H9 (cell line): ENCODE results near the gene TMEM86B. TPM values are rescaled to one million over a fixed set of nuclear protein-coding genes. Genes with fewer than 3 reads are reported as not detected.

Experiments used
- DNase-seq: peaks from one replicate; pipeline ENCODE4 v3.0.0-alpha.2; 2017
- H2AFZ ChIP-seq: one replicate; pipeline ENCODE4 v1.6.1; 2013; ENCODE audit warnings: mild to moderate bottlenecking, low read length, control low read depth, moderate library complexity
- H2AK5ac ChIP-seq: 2 replicates; pipeline ENCODE4 v1.6.1; 2013; ENCODE audit warnings: low read length, control low read depth, mixed read lengths; ENCODE audit not compliant: insufficient read length
- H2BK120ac ChIP-seq: one replicate; pipeline ENCODE4 v1.6.1; 2013; ENCODE audit warnings: low read depth, mild to moderate bottlenecking, low read length, control low read depth, inconsistent platforms; ENCODE audit not compliant: poor library complexity, severe bottlenecking
- H2BK12ac ChIP-seq: 2 replicates; pipeline ENCODE4 v1.6.1; 2013; ENCODE audit warnings: low read length, control low read depth, mixed read lengths, low read depth; ENCODE audit not compliant: insufficient read length
- H2BK15ac ChIP-seq: 2 replicates; pipeline ENCODE4 v1.6.1; 2013; ENCODE audit warnings: low read depth, low read length, control low read depth
- H2BK20ac ChIP-seq: one replicate; pipeline ENCODE4 v1.6.1; 2013; ENCODE audit warnings: low read depth, mild to moderate bottlenecking, low read length, control low read depth, inconsistent platforms; ENCODE audit not compliant: poor library complexity, severe bottlenecking
- H2BK5ac ChIP-seq: 2 replicates; pipeline ENCODE4 v1.6.1; 2013; ENCODE audit warnings: low read length, control low read depth, mixed read lengths; ENCODE audit not compliant: insufficient read length
- H3K14ac ChIP-seq: 2 replicates; pipeline ENCODE4 v1.6.1; 2013; ENCODE audit warnings: low read length, control low read depth; ENCODE audit not compliant: insufficient read depth
- H3K18ac ChIP-seq: 2 replicates; pipeline ENCODE4 v1.6.1; 2013; ENCODE audit warnings: low read depth, mild to moderate bottlenecking, mixed read lengths, low read length, control low read depth; ENCODE audit not compliant: insufficient read length
- H3K23ac ChIP-seq: 2 replicates; pipeline ENCODE4 v1.6.1; 2013; ENCODE audit warnings: low read length, control low read depth, mixed read lengths, low read depth; ENCODE audit not compliant: insufficient read length
- H3K23me2 ChIP-seq: 2 replicates; pipeline ENCODE4 v1.6.1; 2013; ENCODE audit warnings: low read depth, mild to moderate bottlenecking, mixed read lengths, low read length, control low read depth; ENCODE audit not compliant: insufficient read length, poor library complexity, severe bottlenecking
- H3K27ac ChIP-seq: 2 replicates; pipeline ENCODE4 v1.5.1; 2013; ENCODE audit warnings: low read length, control low read depth, mixed read lengths, low read depth; ENCODE audit not compliant: insufficient read length
- H3K27me3 ChIP-seq: 2 replicates; pipeline ENCODE4 v1.6.1; 2013; ENCODE audit warnings: low read length, control low read depth, inconsistent platforms; ENCODE audit not compliant: insufficient read depth
- H3K4ac ChIP-seq: 2 replicates; pipeline ENCODE4 v1.6.1; 2013; ENCODE audit warnings: low read depth, mild to moderate bottlenecking, control low read depth, inconsistent platforms, low read length, moderate library complexity
- H3K4me1 ChIP-seq: 2 replicates; pipeline ENCODE4 v1.6.1; 2013; ENCODE audit warnings: low read length, control low read depth, inconsistent platforms; ENCODE audit not compliant: insufficient read depth
- H3K4me2 ChIP-seq: 2 replicates; pipeline ENCODE4 v1.6.1; 2013; ENCODE audit warnings: low read length, control low read depth, mixed read lengths; ENCODE audit not compliant: insufficient read length, insufficient read depth
- H3K56ac ChIP-seq: 2 replicates; pipeline ENCODE4 v1.6.1; 2013; ENCODE audit warnings: low read depth, mild to moderate bottlenecking, mixed read lengths, low read length, control low read depth; ENCODE audit not compliant: insufficient read length
- H3K79me1 ChIP-seq: 2 replicates; pipeline ENCODE4 v1.6.1; 2013; ENCODE audit warnings: low read depth, mild to moderate bottlenecking, moderate library complexity, low read length, control low read depth, inconsistent platforms; ENCODE audit not compliant: insufficient read depth, poor library complexity, severe bottlenecking
- H3K79me2 ChIP-seq: 2 replicates; pipeline ENCODE4 v1.6.1; 2013; ENCODE audit warnings: low read length, control low read depth, inconsistent platforms; ENCODE audit not compliant: insufficient read depth
- H3K9ac ChIP-seq: 2 replicates; pipeline ENCODE4 v1.6.1; 2013; ENCODE audit warnings: low read length, control low read depth, mixed read lengths; ENCODE audit not compliant: insufficient read length; ENCODE audit errors: extremely low read depth
- H3K9me3 ChIP-seq: one replicate; pipeline ENCODE4 v1.6.1; 2013; ENCODE audit warnings: low read depth, low read length, inconsistent platforms; ENCODE audit not compliant: control insufficient read depth
- H3T11ph ChIP-seq: one replicate; pipeline ENCODE4 v1.6.1; 2013; ENCODE audit warnings: mild to moderate bottlenecking, low read length, control low read depth, inconsistent platforms
- H4K20me1 ChIP-seq: one replicate; pipeline ENCODE4 v1.6.1; 2013; ENCODE audit not compliant: control insufficient read depth, insufficient read length, insufficient read depth
- H4K5ac ChIP-seq: 2 replicates; pipeline ENCODE4 v1.6.1; 2013; ENCODE audit warnings: low read depth, mild to moderate bottlenecking, mixed read lengths, low read length, control low read depth; ENCODE audit not compliant: insufficient read length
- H4K8ac ChIP-seq: replicated peaks from 2 replicates; pipeline ENCODE4 v1.6.1; 2013; ENCODE audit warnings: low read length, control low read depth, mixed read lengths, low read depth; ENCODE audit not compliant: insufficient read length
- H4K91ac ChIP-seq: 2 replicates; pipeline ENCODE4 v1.6.1; 2013; ENCODE audit warnings: low read depth, mild to moderate bottlenecking, moderate library complexity, mixed read lengths, low read length, control low read depth; ENCODE audit not compliant: insufficient read length
- H3K27ac Mint-ChIP-seq, 3 experiments: 2 replicates in 2 of 3; 3 replicates in 1 of 3; pipeline ENCODE4 v1.8.0; 2020 to 2021; ENCODE audit warnings: mixed read lengths in 3 of 3, mild to moderate bottlenecking in 1 of 3, moderate library complexity in 1 of 3
- H3K27me3 Mint-ChIP-seq: 2 replicates; pipeline ENCODE4 v1.8.0; 2021; ENCODE audit warnings: low read depth, mild to moderate bottlenecking, moderate library complexity, mixed read lengths
- H3K36me3 Mint-ChIP-seq, 3 experiments: 2 replicates in 2 of 3; 3 replicates in 1 of 3; pipeline ENCODE4 v1.8.0; 2020 to 2021; ENCODE audit warnings: low read depth in 3 of 3, mixed read lengths in 3 of 3; ENCODE audit not compliant: insufficient read depth in 1 of 3
- H3K4me1 Mint-ChIP-seq, 2 experiments: 2 replicates each; pipeline ENCODE4 v1.8.0; 2020; ENCODE audit warnings: mixed read lengths in 2 of 2
- H3K4me3 Mint-ChIP-seq, 2 experiments: 2 replicates in 1 of 2; 3 replicates in 1 of 2; pipeline ENCODE4 v1.8.0; 2020 to 2021; ENCODE audit warnings: mild to moderate bottlenecking in 2 of 2, mixed read lengths in 2 of 2, moderate library complexity in 1 of 2
- H3K9me3 Mint-ChIP-seq, 2 experiments: 2 replicates in 1 of 2; 3 replicates in 1 of 2; pipeline ENCODE4 v1.8.0; 2020; ENCODE audit warnings: mild to moderate bottlenecking in 2 of 2, mixed read lengths in 2 of 2, moderate library complexity in 1 of 2
- CTCF ChIP-seq: fragments of 200-600 bp; sonication (generic); conservative IDR thresholded peaks from 3 replicates; pipeline ENCODE4 v1.8.0; 2021; ENCODE audit warnings: antibody characterized with exemption, mild to moderate bottlenecking
- WGBS: extraction: QIAGEN DNeasy Blood & Tissue Kit; methylation state at CpG from one replicate; pipeline ENCODE4 v1.1.7; 2013; ENCODE audit warnings: missing lambda C conversion rate, low lambda C conversion rate, mixed read lengths; ENCODE audit not compliant: insufficient read length; ENCODE audit errors: extremely low coverage; 5-methylcytosine and 5-hydroxymethylcytosine counted together
- total RNA-seq: library from RNA; stranded (reverse); gene quantifications from 2 replicates; pipeline ENCODE4 v1.2.1, GENCODE V29; 2021

The TMEM86B gene
- total RNA-seq, 1 experiment from 2014 or later = 4.5 TPM

- Histone ChIP-seq H3K56ac (no peak overlapping the region), H2BK20ac (no peak overlapping the region), H3K4ac (no peak overlapping the region), H3K79me1 (no peaks in the 10 kb centered on the region), H3K14ac (no peak overlapping the region), H3T11ph (no peak overlapping the region), H2BK15ac (no peak overlapping the region), H2AK5ac (no peak overlapping the region), H3K27me3 (no peaks in the 10 kb centered on the region), H4K8ac (no peak overlapping the region), H4K20me1 (no peaks in the 10 kb centered on the region), H3K4me2 (no peak overlapping the region), H4K5ac (no peak overlapping the region), H3K23me2 (no peaks in the 10 kb centered on the region), H2BK5ac (no peak overlapping the region), H3K79me2 (no peaks in the 10 kb centered on the region), H2AFZ (no peak overlapping the region), H2BK12ac (no peak overlapping the region), H3K9me3 (peaks cover 8% of the 10 kb centered on the region), H4K91ac (no peak overlapping the region), H2BK120ac (no peak overlapping the region), H3K27ac (no peak overlapping the region), H3K23ac (no peak overlapping the region), H3K18ac (no peak overlapping the region), H3K4me1 (no peaks in the 10 kb centered on the region), H3K9ac (no peak overlapping the region)
- no CpG with 5 or more reads among the region's 5 CpGs for WGBS
- TF ChIP-seq CTCF = no peak
- no peak overlapping the region for H3K27ac Mint-ChIP-seq
- no peak for DNase-seq
- no peaks in the 10 kb centered on the region for H3K27me3 Mint-ChIP-seq
- H3K4me1 Mint-ChIP-seq = peaks cover 4 to 13% of the 10 kb centered on the region in 2 experiments
- no peak overlapping the region for H3K4me3 Mint-ChIP-seq
- peaks cover 8 to 10% of the 10 kb centered on the region in 2 experiments for H3K9me3 Mint-ChIP-seq
- H3K36me3 Mint-ChIP-seq = peaks cover 10 to 14% (median 12%) of the 10 kb centered on the region in 3 experiments
Observed at GRCh38 chr19:55264531-55264930, 36.0 kb upstream of the TMEM86B start.
